T-helper 1 cell (primary cell): ENCODE results near the gene LCN12.

ENCODE experiments used
- DNase-seq, 5 donors: peaks; one replicate each; pipeline ENCODE4 v3.0.0-alpha.2; 2012 to 2020
- total RNA-seq, 4 donors: gene quantifications; one replicate each; lab custom pipeline; 2026; lab: John Stamatoyannopoulos, UW

LCN12 gene, protein sequence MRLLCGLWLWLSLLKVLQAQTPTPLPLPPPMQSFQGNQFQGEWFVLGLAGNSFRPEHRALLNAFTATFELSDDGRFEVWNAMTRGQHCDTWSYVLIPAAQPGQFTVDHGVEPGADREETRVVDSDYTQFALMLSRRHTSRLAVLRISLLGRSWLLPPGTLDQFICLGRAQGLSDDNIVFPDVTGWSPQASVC
- total RNA-seq = 0 to 0.80 (median 0.21) reads per million in 4 donors

DNA sequence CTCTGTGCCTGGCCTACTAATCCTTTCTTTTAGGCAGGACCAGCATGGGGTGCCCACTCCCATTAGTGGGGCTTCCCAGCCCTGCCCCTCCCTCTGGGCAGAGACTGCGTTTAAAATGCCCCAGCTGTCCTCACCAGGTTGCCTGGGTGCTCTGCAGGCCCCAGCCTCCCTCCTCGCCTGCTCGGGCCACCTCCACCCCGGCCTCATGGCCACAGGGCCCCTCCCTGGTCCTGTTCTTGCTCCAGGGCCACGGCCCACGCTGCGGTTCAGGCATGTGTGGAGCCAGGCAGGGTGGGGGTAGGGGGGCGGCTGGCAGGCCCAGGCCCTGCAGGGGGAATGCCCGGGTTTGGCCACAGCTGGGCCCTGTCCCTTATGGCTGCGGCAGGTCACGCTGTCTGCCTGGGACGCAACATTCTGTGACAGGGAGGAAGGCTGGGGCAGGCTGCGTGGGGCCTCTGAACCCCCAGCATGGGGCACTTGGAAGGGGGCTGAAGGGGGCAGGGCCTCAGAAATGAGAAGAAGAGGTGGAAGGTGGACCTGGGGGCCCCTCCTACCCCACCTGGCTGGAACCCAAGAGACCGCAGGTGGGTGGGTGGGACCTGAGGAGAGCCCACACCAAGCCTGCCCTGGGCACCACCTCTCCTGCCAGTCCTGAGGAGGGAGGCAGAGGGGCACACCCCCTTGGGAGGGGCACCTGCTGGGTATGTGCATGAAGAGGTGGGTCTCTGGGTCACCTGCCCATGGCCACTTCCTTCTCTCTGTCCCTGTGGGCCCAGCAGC lies at the start of gene LCN12:
Gene LCN12, plus strand, starts transcription at position 733 of the 780 bp plus-strand sequence. CDS start 55 bp downstream, outside the sequence.
- DNase-seq = peak in 1 of 5 donors; percentile 10

DNA sequence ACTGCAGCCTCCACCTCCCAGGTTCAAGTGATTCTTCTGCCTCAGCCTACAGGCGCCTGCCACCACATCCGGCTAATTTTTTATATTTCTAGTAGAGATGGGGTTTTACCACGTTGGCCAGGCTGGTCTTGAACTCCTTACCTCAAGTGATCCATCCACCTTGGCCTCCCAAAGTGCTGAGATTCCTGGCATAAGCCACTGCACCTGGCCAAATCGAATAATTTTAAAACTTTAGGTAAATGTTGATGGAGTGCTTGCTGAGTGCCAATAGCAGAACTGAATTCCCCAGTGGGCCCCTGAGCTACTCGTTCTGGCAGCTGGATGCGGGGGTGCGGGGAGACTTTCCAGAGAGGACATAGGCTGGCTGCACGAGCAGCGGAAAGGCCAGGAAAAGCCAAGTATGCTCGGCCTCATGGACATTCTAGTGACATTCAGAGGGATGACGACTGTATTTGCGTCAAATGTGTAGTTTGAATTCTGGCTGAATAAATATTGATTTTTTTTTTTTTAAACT lies 49.0 kb upstream of the LCN12 start:
- DNase-seq = no peak

DNA sequence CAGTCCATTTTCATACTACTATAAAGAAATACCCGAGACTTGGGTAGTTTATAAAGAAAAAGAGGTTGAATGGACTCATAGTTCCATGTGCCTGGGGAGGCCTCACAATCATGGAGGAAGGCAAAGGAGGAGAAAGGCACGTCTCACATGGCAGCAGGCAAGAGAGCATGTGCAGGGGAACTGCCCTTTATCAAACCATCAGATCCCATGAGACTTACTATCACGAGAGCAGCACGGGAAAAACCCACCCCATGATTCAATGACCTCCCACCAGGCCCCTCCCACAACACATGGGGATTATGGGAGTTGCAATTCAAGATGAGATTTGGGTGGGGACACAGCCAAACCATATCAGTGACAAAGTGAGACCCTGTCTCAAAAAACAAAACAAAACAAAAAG lies 45.8 kb upstream of the LCN12 start:
- no peak for DNase-seq

DNA sequence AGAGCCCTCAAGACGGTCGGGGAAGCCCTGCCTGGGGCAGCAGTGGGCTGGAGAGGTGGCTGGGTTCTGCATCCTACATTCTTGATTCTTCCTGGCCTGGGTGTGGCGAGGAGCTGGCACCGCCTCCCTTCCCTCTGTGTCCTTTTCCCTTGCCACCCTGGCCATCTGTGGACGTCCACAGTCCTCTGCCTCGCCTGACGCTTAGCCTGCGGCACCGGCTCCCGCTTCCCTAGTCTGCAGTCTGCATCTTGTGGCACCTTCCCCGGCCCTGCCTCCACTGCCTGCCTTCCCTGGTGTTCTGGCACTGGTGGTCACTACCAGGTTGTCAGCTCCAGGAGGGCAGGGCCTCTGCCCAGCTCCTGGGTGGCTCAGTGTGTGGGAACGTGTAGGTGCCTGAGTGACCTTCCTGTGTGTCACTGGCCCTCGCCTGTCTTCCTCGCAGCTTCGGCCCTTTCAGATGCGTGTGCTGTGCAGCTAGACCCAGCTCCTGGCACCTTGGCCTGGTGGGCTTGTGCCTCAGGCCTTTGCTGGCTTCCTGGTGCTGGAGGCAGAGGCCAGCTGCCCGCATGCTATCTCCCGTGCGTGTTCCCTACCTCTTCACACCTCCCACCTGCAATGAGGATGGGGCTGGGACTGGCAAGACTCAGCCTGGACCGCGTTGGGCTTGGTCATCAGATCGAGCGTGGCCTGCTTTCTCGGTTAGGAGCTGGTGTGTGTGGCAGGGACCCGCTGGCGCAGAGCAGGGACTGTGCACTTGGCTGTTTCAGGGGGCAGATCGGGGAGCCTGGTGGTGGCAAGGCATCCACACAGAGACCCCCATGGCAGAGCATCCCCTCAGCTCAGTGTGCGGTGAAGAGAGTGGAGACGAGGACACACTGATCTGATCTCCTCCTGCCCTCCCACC lies 44.8 kb upstream of the LCN12 start:
- DNase-seq = no peak

DNA sequence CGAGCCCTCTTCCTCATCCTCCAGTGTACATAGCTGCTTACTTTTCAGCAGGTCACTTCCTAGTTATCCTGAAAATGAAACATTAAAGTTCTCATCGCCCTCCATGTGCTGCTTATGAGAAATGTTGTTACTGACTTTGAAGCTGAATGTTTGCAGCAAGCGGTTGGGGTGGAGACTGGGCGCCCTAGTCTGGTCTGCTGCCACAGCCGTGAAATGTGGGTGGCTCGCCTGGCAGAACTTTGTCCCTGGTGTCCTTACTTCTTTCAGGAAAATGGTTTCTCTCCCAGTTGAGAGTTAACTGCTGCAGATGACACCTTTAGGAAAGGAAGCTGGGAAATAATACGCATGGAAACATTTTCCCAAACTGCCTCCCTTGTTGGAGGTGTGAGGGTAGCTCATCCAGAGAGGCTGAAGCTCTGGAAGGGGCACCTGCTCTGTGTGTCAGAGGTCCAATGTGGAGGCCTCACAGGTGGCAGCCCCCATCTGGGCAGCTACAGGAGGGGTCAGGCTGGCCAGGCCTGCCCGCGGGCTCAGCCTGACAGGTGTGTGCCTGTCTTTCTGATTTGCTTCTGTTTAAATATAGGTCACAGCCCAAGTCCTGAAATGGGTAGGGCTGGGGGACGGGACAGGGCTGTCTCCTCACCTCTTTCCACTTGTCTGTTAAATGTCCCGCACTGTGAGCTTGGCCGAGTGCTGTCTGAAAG lies 41.7 kb upstream of the LCN12 start:
- DNase-seq = no peak

DNA sequence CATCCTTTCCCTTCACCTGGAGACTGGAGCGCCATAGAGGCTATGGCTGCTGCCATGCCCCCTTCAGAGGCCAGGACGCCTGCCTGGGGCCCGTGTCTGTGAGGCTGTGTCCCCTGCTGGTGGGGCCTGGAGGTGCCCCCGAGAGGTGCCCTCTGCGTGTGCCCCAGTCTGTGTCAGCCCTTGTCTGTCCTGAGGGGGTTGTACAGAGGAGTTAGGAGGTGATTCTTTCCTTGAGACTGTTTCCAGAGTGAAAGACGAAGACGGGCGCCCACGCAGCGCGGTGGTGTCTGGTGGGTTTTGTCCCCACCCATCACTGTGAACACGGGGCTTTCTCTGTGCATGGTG lies 41.2 kb upstream of the LCN12 start:
- no peak for DNase-seq

DNA sequence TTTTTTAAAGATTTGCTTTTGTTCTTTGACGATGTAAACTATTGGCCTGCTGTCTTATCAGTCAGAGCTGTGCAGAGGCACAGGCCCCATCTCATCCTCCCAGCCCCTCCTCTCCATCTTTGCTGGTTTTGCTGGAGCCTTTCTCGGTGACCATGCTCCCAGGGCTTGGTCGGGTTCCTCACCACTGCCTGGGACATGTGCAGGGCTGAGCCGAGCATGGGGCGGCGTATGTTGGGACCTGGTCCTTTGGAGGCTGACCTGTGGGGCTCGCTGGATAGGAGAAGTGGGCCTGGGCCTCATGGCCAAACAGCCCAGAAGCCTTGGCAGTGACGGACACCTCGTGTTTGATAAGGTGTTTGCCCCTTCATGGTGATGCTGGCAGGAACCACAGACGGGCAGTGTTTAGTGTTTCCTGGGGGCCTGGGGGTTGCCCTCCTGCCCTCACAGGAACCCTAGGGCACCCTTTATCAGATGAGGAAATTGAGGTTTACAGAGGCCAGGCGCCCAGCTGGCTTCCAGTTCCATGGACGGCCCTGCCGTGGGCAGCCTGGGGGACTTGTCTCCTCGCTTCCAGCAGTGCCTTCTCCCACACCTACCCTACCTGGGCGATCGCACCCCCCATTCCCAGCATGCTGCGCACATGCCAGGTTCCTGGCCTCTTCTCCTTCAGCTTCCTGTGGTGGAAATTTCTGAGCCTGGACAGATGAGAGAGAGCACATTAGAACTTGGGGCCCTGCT lies 38.2 kb upstream of the LCN12 start:
- DNase-seq = no peak

DNA sequence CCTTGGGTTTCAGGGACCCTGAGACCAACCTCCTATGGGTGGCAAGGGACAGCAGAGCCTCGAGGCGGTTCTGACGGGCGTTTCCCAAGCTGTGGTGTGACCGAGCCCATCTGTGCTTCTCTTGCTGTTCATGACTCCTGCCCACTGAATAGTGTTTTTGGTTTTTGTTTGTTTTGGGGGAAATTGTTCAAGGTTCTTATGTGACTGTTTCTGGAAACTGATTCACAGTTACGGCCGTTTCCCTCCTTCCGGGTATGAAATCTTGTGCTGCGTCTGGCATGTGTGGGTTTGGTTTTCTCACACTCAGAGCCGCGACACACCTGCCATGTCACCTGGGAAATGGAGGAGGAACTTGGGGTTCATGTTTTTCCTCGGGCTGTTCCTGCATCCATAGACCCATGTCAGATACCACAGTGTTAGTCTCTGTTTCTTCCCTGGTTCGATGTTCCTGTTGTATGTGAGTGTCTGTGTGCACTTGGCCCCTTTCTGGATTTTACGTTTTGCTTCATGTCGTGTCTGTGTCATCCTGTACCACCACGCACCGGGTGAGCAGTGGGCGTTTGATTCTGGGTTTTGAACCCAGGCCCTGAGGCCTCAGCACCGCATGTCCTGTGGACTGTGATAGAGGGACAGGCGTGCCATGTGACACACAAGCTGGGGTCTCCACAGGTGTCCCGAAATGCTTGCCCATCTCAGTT lies 36.3 kb upstream of the LCN12 start:
- DNase-seq = no peak

DNA sequence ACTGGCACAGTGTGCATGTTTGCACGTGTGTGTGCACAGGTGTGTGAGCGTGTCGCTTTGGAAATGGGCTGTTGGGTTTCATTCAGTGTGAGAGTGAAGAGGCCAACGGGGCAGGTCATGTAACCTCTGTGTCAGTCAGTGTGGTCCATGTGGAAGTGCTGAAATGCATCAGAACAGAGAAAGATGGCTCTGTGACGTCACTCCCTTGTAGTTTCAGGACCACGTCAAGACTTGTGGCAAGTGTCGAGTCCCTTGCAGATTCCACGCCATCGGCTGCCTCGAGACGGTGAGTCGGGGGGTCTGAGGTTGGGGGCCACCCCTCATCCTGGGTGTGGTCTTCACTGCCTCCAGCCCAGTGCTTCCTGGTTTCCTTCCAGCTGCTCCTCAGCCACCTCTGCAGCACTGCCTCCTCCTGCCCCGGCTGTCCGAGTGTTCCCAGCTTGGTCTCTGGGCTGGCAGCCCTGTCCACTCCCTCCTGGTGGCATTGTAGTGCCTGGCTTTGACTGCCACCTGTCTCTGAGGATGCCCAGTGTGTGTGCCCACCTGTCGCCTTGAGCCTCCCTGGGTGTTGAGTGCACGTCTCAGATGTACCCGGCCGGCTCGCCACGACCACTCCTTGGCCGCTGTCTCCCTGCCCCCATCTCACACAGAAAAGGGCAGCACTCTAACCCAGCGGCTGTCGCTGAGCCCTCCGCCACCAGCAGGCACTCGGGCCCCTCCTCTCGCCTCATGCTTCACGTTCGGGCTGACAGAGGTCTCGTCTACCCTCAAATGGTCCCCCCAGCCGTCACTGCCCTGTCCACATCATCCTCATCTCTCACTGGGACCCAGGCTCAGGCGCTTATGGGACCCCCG lies 35.5 kb upstream of the LCN12 start:
- no peak for DNase-seq

DNA sequence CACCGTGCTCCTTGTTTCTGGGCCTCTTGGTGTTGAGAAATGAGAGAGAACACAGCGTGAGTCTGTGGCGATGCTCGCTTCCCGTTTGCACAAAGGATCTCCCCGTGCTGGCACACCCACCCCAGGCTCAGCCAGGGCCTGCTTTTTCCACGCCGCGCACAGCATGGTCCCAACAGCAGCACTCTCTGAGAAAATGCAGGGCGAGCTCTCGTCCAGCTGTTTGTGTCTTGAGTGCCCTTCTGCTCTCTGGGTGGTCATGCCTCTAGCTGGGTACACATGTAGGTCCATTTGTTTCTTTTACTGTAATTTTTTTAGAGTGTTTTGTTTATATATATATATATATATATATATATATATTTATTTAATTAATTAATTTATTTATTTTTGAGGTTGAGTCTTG lies 34.2 kb upstream of the LCN12 start:
- DNase-seq = no peak

DNA sequence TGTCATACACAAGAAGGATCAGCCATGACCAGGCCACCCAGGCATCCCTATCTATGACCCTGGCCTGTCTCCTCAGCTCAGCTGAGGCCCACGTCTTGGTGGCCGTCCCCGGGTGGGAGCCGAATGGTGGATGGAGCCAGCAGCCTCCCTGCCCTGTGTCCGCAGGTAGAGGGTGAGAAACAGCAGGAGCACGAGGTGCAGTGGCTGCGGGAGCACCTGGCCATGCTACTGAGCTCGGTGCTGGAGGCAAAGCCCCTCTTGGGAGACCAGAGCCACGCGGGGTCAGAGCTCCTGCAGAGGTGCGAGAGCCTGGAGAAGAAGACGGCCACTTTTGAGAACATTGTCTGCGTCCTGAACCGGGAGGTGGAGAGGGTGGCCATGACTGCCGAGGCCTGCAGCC lies 32.0 kb upstream of the LCN12 start:
- DNase-seq = no peak

DNA sequence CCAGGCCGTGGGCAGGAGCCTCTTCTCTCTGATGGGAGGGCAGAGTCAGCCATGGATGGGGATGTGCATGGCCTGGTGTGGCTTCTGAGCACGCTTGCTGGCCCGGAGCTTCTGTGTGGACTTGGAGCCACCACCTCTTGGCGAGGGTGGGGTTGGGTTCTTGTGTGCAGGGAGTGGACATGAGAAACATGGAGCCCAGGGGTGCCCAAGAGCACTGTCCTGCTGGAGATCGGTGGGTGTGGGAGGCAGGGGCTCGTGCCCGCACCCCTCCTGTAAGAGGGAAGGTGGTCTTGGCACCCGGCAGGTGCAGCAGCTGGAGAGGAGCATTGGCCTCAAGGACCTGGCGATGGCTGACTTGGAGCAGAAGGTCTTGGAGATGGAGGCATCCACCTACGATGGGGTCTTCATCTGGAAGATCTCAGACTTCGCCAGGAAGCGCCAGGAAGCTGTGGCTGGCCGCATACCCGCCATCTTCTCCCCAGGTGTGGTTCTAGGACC lies 31.3 kb upstream of the LCN12 start:
- DNase-seq = no peak

DNA sequence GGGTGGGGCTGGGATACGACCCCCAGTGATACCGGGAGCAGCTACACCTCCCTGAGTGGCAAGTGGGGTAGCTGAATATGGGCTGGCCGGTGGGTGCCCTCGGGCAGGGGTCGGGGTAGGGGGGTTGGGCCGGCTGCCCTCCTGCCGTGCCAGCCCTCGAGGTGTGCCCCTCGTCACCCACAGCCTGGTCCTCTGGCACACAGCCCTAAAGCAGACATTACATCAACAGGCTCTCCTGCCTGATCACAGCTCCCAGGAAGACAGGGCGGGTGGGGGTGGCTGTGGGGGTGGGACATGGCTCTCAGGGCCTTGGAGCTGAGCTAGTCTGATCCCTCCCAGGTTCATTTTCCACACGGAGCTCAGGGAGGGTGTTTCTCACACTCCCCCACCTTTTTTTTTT lies 30.8 kb upstream of the LCN12 start:
- no peak for DNase-seq

DNA sequence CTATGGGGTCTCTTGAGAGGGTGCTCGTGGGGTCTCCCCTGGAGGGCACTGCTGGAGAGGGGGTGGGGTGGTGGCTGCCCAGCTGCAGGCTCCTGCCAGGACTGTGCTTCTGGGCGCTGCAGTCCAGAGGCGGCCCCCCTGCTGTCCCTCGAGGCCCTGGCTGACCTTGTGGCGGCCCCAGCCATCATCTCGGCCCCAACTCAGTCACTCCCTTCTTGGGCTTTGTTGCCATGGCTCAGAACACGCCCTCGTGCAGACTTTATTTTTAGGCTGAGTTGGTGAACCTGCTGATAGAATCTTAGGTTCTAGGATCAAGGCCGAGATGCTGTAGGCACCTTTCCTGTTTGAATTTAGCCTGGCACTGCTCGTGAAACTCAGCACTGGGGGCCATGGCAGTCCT lies 30.4 kb upstream of the LCN12 start:
- DNase-seq = no peak

DNA sequence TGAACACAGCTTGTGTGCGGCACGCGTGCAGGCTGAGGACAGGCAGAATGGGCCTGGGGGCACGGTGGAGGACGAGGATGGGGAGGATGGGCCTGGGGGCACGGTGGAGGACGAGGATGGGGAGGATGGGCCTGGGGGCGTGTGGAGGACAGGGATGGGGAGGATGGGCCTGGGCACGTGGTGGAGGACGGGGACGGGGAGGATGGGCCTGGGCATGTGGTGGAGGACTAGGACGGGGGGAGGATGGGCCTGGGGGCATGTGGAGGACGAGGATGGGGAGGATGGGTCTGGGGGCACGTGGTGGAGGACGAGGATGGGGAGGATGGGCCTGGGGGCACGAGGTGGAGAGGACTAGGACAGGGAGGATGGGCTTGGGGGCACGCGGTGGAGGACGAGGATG lies 29.5 kb upstream of the LCN12 start:
- DNase-seq = no peak

DNA sequence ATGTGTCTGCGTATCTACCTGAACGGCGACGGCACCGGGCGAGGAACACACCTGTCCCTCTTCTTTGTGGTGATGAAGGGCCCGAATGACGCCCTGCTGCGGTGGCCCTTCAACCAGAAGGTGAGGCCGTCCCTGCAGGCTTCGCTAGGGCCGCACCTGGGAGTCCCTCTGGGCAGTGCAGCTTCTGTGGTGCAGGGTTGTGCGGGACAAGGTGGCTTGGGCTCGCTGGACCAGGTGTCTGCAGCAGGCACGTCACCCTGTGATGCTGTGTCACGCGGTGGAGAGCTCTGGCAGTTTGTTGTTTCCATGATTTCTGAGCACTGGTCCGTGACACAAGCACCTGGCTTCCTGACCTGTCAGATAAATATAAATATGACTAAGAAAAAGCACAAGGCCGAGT lies 28.2 kb upstream of the LCN12 start:
- no peak for DNase-seq

DNA sequence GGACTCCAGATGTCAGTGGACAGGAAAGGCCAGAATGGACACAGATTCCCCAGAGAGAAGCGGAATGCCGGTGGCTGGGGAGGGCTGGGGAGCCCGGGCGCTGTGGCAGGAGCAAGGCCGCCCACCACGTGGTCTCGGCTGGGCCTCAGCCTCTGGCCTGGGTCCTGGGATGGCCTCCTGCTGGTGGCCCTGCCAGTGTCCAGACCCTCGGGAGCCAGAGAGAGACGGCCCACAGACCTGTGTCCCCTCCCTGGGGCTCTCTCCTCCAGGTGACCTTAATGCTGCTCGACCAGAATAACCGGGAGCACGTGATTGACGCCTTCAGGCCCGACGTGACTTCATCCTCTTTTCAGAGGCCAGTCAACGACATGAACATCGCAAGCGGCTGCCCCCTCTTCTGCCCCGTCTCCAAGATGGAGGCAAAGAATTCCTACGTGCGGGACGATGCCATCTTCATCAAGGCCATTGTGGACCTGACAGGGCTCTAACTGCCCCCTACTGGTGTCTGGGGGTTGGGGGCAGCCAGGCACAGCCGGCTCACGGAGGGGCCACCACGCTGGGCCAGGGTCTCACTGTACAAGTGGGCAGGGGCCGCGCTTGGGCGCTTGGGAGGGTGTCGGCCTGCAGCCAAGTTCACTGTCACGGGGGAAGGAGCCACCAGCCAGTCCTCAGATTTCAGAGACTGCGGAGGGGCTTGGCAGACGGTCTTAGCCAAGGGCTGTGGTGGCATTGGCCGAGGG lies 26.5 kb upstream of the LCN12 start:
- DNase-seq = no peak

DNA sequence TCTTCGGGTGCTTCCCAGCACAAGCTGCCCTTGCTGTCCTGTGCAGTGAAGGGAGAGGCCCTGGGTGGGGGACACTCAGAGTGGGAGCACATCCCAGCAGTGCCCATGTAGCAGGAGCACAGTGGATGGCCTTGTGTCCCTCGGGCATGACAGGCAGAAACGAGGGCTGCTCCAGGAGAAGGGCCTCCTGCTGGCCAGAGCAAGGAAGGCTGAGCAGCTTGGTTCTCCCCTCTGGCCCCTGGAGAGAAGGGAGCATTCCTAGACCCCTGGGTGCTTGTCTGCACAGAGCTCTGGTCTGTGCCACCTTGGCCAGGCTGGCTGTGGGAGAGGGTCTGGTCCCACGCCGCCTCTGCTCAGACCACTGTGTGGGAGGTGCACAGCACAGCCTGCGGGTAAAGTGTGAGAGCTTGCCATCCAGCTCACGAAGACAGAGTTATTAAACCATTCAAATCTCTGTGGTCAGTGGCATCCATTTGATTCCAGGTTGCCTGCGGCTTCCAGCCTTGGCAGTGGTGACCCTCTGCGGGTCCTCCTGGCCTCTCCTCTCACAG lies 25.8 kb upstream of the LCN12 start:
- DNase-seq = no peak

DNA sequence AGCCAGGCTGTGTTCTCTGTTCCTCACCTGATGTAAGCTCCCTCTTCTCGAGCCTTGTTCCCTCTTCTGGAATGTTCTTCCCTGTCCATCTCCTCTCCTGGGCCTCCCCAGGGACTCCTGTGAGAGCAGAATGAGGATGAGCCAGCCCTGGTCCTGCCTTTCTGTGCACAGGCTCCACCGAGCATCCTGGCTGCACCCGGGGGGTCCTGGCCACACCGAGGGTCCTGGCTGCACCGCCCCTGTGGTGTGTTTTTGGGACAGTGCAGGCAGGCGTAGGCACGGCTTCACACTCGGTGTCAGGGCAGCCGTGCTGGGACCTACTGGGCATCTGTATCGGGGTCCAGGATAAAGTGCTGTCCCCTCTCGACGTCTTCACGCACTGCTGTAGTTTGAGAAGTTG lies 25.3 kb upstream of the LCN12 start:
- no peak for DNase-seq
